ENCODE results near the gene CBR1. TPM values are rescaled to one million over a fixed set of nuclear protein-coding genes. Genes with fewer than 3 reads are reported as not detected.
A peak's percentile ranks its signal among the peaks of the same experiment; 100 is the strongest.

CBR1 gene
- total and polyA plus RNA-seq, 7 donors: 102 to 264 (median 180) TPM

DNA sequence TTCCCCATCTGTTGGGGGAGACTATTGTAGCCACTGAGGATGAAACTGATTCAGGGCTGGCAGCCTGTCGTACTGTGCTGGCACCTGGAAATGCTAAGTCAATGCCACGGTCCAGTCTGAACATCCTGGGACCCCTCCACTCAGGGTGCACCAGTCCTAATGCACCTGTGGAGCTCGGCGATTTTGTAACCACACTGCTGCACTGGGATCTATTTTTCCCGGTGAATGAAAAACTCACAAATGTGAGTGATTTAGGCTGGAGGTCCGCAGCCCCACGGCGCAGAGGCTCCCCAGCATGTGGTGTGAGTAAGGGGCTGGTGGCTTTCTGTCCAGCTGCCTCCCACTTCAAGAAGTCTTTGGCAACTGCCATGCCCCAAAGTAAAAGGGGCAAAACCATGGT, 45.0 kb upstream of the CBR1 start:
- H3K4me1 ChIP-seq: peaks cover 0 to 27% (median 21%) of the 10 kb centered on the region in 4 donors
- H3K9me3 ChIP-seq: no peaks in the 10 kb centered on the region
- no peak for DNase-seq
- no peak overlapping the region for H3K4me3 ChIP-seq
- H3K36me3 ChIP-seq: no peaks in the 10 kb centered on the region
- no peaks in the 10 kb centered on the region for H3K27me3 ChIP-seq
- intact Hi-C loops (cut with DNase I): loop anchor here (5.0 kb wide), 3 partner anchors 92 to 972 kb away; no protein-coding TSS in a partner anchor
- H3K27ac ChIP-seq: no peak overlapping the region
- WGBS, 2 donors: 92 to 94% methylated on average over 8 of the region's 8 CpGs
- TF ChIP-seq POLR2AphosphoS5 (IDR thresholded peaks at IDR 0.05) (no peak), POLR2A (IDR thresholded peaks at IDR 0.05) (no peak), EP300 (IDR thresholded peaks at IDR 0.05) (no peak)
- TF ChIP-seq, protein P1, sequence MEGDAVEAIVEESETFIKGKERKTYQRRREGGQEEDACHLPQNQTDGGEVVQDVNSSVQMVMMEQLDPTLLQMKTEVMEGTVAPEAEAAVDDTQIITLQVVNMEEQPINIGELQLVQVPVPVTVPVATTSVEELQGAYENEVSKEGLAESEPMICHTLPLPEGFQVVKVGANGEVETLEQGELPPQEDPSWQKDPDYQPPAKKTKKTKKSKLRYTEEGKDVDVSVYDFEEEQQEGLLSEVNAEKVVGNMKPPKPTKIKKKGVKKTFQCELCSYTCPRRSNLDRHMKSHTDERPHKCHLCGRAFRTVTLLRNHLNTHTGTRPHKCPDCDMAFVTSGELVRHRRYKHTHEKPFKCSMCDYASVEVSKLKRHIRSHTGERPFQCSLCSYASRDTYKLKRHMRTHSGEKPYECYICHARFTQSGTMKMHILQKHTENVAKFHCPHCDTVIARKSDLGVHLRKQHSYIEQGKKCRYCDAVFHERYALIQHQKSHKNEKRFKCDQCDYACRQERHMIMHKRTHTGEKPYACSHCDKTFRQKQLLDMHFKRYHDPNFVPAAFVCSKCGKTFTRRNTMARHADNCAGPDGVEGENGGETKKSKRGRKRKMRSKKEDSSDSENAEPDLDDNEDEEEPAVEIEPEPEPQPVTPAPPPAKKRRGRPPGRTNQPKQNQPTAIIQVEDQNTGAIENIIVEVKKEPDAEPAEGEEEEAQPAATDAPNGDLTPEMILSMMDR (IDR thresholded peaks at IDR 0.05): no peak

DNA sequence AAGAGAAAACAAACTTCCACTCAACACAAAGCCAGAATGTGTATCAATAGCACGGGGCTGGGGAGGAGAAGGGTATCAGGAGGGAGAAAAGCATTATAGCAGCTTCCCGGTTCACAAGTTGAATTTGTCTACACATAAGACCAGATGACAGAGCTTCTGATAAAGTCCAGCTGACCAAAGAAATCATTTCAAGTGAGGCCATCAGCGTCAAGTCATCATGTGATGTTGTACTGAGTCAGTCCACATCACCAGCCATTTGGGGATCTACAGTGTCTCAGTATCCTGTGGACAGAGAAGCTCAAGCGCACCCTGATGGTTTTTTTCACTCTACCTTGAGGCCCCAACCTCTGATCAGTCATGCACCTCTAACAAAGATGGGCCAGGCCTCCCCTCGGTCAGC, 42.5 kb upstream of the CBR1 start:
- no peaks in the 10 kb centered on the region for H3K27me3 ChIP-seq
- no peak overlapping the region for H3K27ac ChIP-seq
- H3K36me3 ChIP-seq: no peaks in the 10 kb centered on the region
- H3K9me3 ChIP-seq: no peaks in the 10 kb centered on the region
- no peak for DNase-seq
- 88% methylated on average over 5 of the region's 5 CpGs for WGBS, 2 donors
- TF ChIP-seq POLR2AphosphoS5 (IDR thresholded peaks at IDR 0.05) (no peak), EP300 (IDR thresholded peaks at IDR 0.05) (no peak), POLR2A (IDR thresholded peaks at IDR 0.05) (no peak)
- TF ChIP-seq, protein P1 (IDR thresholded peaks at IDR 0.05): no peak
- peaks cover 0 to 20% (median 17%) of the 10 kb centered on the region in 4 donors for H3K4me1 ChIP-seq
- intact Hi-C loops (cut with DNase I): loop anchor here (5.0 kb wide), 2 partner anchors 185 to 975 kb away; no protein-coding TSS in a partner anchor
- H3K4me3 ChIP-seq: no peak overlapping the region

DNA sequence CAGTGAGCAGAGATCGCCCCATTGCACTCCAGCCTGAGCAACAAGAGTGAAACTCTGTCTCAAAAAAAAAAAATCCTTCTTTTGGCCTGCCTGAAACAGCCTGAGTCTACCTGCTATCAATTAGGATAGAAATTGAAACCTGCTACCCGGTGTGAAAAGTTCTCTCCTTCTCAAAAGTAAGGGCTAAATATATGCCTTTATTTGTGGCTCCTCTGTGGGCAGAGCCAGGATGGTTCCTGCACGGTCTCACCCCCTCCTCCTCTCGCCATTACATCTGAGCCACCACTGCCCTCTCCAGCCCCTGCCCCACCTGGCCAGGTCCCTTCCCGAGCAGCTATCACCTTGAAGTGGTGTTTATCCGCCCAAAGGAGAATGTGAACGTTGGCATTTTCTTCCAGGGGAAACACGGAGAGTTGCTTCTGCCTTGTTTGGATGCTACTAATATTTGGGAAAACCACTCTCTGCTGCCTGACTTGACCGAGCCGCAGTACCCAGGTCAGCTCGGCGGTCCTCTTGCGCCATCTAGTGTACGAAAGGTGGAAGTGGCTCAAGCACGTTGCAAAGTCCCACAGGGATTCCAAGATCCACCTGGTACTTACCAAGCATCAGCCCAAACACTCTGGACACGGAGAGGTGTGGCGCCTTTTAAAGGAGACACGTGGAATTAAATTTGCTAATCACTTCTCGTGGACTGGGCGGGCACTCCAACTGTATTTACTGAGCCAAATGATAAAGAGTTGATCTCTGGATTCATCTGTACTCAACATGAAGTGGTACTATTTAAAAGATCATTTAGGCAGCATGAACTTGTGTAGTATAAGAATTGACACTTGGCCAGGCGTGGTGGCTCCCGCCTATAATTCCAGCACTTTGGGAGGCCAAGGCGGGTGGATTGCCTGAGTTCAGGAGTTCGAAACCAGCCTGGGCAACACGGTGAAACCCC, 41.4 kb upstream of the CBR1 start:
- TF ChIP-seq POLR2AphosphoS5 (IDR thresholded peaks at IDR 0.05): no peak
- no peak for TF ChIP-seq EP300 (IDR thresholded peaks at IDR 0.05)
- no peak for TF ChIP-seq POLR2A (IDR thresholded peaks at IDR 0.05)
- TF ChIP-seq, protein P1 (IDR thresholded peaks at IDR 0.05): peak; percentile 75 to 92 (median 86)
- H3K27ac ChIP-seq: no peak overlapping the region
- H3K4me3 ChIP-seq: no peak overlapping the region
- no peaks in the 10 kb centered on the region for H3K9me3 ChIP-seq
- peak; percentile 89 for DNase-seq
- 21 to 29% methylated on average over 25 of the region's 25 CpGs for WGBS, 2 donors
- H3K27me3 ChIP-seq: no peaks in the 10 kb centered on the region
- intact Hi-C loops (cut with DNase I): loop anchor here (2.0 to 5.0 kb wide), 3 partner anchors 186 to 1284 kb away; no protein-coding TSS in a partner anchor
- H3K36me3 ChIP-seq: no peaks in the 10 kb centered on the region
- H3K4me1 ChIP-seq: peaks cover 0 to 10% (median 7%) of the 10 kb centered on the region in 4 donors

DNA sequence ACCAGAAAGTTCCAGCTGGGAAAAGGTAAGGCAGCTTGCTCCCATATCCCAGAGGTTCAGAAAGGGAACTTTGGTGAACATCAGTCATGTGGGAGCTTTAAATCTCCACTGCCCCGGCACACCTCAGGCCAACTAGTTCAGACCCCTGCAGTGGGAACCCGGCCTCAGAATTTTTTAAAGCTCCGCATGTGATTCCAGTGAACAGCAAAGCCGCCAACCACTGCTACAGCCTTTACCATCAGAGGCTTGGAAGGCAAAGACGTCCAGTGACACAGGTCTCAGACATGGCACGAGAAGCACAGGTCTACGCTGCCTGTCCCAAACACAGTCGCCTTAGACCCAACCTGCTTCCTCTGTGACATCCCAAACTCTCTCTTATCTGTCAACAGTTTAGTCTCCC, 40.5 kb upstream of the CBR1 start:
- intact Hi-C loops (cut with DNase I): loop anchor here (2.0 to 5.0 kb wide), 3 partner anchors 187 to 1285 kb away; no protein-coding TSS in a partner anchor
- 92 to 95% methylated on average over 8 of the region's 8 CpGs for WGBS, 2 donors
- no peak for TF ChIP-seq POLR2AphosphoS5 (IDR thresholded peaks at IDR 0.05)
- no peak for DNase-seq
- Histone ChIP-seq H3K36me3 (peaks cover 0 to 7% (median 2%) of the 10 kb centered on the region in 4 donors), H3K27me3 (no peaks in the 10 kb centered on the region), H3K4me1 (peaks cover 0 to 4% (median under 1%) of the 10 kb centered on the region in 4 donors), H3K4me3 (no peak overlapping the region), H3K9me3 (no peaks in the 10 kb centered on the region), H3K27ac (no peak overlapping the region)

DNA sequence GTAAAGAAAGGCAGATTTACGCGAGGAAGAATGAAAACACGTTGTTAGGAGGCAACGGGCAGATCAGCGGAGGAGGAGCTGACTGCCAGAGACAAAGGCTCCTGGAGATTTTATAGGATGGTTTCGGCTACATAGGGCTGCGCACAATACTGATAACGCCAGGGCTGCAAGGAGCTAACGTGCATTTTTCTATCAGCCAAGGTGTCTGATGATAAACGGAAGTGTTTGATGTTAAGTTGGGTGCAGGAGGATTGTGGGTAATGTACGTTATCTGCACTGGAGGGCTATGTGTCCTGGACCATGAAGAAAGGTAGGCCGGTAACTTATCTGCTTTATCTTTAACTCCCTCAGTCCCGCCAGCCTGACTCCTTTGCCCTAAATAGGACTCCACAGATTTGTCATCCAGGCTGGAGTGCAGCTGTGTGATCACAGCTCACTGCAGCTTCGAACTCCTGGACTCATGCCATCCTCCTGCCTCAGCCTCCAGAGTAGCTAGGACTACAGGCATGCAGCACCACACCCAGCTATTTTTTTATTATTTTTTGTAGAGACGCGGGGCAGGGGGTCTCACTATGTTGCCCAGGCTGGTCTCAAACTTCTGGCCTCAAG, 39.1 kb upstream of the CBR1 start:
- DNase-seq: no peak
- peaks cover 0 to 4% (median 0%) of the 10 kb centered on the region in 4 donors for H3K4me1 ChIP-seq
- intact Hi-C loops (cut with DNase I): no loop called here
- no peak overlapping the region for H3K27ac ChIP-seq
- no peak for TF ChIP-seq POLR2A (IDR thresholded peaks at IDR 0.05)
- TF ChIP-seq, protein P1 (IDR thresholded peaks at IDR 0.05): no peak
- no peak for TF ChIP-seq POLR2AphosphoS5 (IDR thresholded peaks at IDR 0.05)
- TF ChIP-seq EP300 (IDR thresholded peaks at IDR 0.05): no peak
- no peaks in the 10 kb centered on the region for H3K9me3 ChIP-seq
- H3K4me3 ChIP-seq: no peak overlapping the region
- peaks cover 0 to 18% (median 7%) of the 10 kb centered on the region in 4 donors for H3K36me3 ChIP-seq
- H3K27me3 ChIP-seq: no peaks in the 10 kb centered on the region
- WGBS, 2 donors: 26 to 67% methylated on average over 16 of the region's 16 CpGs
